Effector CD8-positive, alpha-beta T cell (primary cell): Measurements from ENCODE around the gene MYH13.
A peak's percentile ranks its signal among the peaks of the same experiment; 100 is the strongest.

Source experiments
- DNase-seq: peaks from one replicate; lab custom pipeline; 2025; lab: John Stamatoyannopoulos, UW

MYH13 gene

GRCh38 chr17:10344816-10345215, 28.0 kb downstream of the MYH13 start:
- DNase-seq, result no peak

DNA sequence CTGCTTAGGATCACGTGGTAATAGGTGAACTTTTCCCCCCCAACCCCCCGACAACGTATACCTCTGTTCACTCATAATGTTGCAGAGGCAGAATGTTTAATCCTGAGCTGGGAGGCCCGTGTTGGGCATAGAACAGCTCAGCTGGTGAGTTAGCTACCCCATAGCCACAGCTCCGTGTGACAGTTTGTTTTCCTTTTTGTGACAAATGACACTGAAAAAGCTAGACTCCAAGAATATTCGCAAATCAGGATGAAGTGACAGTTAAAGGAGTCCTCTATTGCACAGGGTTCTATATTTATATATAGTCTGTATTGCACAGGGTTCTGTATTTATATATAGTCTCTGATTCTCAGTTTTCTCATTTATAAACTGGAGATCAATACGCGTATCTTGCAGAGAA, 33.8 kb downstream of the MYH13 start:
- no peak for DNase-seq

- no peak for DNase-seq
These were observed 34.8 kb downstream of the MYH13 start for GRCh38 chr17:10337976-10338375.

- DNase-seq, result no peak
These were observed 35.7 kb downstream of the MYH13 start for GRCh38 chr17:10337136-10337535.

GRCh38 chr17:10336393-10336792, 36.4 kb downstream of the MYH13 start:
- DNase-seq, result no peak

DNA sequence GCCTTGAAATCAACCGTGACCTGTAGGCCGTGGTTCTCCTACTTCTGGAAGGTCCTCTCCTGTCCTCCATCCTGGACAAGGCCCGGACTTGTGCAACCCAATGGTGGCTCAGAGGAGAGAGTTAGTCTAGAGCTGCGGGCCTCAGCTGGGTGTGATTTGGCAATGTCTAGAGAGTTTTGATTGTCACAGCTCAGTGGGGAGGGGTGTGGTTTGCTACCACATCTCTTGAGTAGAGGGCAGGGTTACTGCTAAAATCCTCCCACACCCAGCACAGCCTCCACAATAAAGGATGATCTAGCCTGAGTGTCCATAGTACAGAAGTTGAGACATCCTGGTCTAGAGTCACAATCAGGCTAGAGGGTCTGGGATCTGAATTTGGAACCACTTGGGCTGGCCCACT, 40.3 kb downstream of the MYH13 start:
- no peak for DNase-seq

GRCh38 chr17:10328971-10329923, 43.6 kb downstream of the MYH13 start:
- no peak for DNase-seq

- no peak for DNase-seq
These were observed 44.6 kb downstream of the MYH13 start for GRCh38 chr17:10328206-10328605.

GRCh38 chr17:10327640-10328039, 45.2 kb downstream of the MYH13 start:
- DNase-seq, result peak; percentile 35

- no peak for DNase-seq
These were observed 47.6 kb downstream of the MYH13 start for GRCh38 chr17:10325031-10325695.

DNA sequence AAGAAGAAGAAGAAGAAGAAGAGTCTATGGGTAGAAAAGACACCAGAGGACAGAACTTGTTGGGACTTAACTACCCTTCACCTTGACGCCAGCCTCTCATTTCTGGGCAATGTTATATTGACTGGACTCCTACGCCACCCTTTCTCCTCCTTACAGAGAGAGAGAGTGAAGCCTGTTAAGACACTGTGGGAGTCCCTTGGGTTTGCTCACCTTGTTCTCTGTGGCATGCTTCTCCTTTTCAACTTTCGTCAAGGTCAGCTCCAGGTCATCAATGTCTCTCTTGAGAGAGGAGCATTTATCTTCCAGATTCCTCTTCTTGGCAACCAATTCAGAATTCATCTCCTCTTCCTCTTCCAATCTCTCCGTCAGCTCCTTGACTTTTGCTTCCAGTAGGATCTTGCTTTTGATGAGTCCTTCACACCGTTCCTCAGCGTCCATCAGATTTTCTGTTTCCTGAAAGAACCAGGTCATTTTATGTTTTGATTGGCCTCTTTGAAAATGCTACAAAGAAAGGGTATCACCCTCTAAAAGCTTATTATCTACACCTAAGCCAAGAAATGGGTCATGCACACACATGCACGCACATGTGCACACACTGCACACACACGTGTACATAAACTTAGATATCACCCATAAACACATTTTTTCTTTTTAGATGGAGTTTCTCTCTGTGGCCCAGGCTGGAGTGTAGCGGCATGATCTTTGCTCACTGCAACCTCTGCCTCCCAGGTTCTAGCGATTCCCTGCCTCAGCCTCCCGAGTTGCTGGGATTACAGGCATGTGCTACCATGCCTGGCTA, 48.8 kb downstream of the MYH13 start:
- DNase-seq, result no peak

GRCh38 chr17:10318535-10318934, 54.3 kb downstream of the MYH13 start:
- no peak for DNase-seq

DNA sequence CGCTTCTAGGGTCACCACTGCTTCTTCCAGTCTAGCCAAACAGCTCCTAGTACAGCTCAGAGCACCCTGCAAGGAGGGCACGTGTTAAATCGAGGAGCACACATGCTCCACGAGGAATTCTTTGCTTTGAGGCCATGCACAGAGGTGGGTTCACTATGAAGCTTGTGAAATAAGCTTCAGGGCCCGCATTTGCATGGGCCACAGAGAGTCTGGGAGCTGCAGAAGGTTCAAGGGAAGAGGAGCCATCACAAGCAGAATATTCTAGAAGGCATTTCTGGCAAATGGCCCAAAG, 55.3 kb downstream of the MYH13 start:
- DNase-seq, result no peak

DNA sequence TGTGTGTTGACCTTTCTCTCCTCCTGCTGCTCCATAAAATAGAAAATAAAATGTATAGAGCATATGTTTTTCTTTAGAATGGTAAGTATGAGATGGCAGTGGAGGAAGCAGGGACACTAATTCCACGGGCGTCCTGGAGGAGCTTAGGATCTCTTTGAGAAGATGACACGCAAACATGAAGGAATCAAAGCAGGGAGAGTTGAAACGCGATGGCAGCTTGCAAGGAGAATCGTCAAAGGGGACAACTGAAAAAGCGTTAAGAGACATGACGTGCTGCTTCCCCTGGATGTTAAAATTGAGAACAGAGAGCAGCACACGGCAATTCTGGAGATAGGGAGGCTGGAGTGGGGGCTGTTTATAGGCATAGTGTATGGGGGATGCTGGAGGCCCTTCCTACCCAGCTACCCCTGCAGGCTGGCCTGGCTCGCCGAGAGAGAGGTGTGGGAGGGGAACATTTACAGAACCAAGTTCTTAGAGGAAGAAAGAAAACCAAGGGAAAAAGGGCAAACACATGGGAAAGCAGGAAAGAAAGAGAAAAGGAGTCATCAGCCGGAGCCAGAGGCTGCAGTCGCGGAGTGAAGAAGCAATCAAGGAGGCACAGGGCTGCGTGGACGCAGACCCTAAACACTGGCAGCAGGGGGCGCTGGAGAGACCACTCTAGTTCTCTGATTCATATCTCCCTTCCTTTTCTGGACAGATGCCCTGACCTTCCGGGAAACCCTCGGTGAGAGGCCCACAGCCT, 55.8 kb downstream of the MYH13 start:
- no peak for DNase-seq

DNA sequence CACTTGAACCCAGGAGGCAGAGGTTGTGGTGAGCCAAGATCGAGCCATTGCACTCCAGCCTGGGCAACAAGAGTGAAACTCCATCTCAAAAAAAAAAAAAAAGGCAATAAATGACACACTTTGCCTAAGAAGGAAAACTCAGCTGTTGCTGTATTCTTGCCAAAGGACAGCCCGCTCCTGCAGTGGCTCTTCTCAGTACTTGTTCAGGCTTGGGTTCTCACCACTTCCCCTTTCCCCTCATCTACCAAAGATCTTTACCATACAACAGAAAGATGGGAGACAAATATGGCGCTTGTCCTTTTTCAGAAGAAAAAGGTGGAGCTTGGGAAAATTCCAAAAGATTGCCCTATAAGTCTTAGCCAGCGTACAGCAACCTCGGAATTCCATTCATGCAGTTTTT, 58.5 kb downstream of the MYH13 start:
- no peak for DNase-seq

- no peak for DNase-seq
These were observed 59.7 kb downstream of the MYH13 start for GRCh38 chr17:10313037-10313672.

DNA sequence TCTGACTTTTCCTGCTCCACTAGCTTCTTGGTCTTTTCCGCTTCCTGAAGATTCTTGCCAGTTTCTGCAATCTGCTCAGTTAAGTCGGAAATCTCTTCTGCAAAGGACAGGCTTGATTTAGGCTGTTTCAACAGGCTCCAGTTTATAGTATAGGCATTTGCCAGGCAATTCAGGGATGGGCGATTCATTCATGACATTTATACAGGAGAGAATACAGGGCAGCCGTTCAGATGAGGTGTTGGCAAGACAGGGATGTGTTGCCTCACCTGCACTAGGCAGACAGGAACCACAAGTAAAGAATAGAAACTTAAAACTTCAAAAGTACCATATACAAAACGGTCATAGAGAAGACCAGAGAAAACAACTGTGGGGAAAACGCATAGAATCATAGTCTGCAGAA, 61.7 kb downstream of the MYH13 start:
- DNase-seq, result no peak

DNA sequence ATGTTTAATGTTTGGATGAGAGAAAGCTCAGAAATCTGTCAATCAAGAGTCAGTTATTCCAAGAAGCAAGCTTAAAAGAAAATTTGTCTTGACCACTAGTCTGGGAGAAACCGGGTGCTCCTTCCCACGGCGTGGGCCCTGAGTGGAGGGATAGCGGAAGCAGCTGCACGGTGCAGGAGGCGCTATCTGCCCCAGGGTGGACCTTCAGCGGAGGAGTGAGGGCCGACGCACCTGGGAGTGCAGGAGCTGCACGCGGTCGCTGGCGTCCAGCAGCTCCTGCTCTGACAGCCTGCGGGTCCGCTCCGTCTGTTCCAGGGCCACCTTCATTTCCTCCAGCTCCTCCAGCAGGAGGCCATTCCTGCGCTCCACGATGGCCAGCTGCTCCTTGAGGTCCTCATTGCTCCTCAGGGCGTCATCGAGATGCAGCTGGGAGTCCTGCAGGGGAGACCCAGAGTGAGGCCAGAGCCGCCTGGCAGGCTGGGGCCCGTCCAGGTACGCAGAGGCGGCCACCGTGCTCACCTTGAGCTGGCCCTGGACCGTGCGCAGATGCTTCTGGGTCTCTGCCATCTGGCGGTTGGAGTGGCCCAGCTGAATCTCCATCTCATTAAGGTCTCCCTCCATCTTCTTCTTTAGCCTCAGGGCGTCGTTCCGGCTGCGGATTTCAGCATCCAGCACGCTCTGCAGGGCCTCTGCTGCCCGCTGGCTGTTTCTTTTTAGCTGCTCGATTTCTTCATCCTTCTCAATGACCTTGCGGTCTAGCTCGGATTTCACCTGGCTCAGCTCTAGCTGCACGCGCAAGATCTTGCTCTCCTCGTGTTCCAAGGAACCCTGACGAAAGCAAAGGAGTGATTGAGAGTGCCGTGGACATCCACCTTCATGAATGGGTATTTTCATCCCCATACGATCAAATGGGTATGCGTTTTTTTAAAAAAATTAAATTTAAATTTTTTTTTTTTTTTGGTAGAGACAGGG, 63.5 kb downstream of the MYH13 start:
- DNase-seq, result no peak

DNA sequence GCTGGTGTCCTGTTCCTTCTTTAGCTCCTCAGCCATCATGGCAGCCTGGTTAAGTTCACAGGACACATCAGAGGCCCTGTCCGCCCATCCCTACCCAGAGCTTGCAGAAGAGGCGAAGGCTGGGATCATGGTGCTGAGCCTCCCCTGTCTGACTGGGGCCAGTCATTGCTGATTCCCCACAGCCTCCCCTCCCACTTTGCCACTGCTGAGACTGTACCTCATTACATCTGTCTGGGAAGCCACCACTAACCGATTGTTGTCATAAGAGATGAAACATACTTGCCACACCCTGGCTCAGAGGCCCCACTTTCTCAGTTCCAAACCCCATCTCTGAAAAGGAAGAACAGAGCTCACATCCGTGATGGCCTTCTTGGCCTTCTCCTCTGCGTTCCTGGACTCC, 66.2 kb downstream of the MYH13 start:
- no peak for DNase-seq

DNA sequence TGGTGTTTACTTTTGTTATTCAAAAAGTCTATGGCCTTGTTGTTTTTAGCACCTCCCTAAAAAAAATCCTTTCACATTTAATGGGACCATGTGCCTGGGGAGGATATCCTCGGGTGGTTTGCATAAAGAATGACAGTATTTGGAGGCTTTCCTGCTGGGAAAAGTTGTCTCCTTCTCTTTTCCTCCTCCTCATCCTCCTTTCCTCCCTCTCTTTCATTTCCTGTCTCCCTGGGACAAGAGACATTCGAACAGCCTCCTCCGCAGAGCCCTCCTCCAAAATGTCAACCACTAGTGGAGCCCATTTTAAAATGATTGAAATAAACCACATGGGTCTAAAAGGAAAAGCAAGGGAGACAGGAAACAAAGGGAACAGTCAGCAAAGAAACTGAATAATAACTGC, 67.4 kb downstream of the MYH13 start:
- no peak for DNase-seq
